ENCODE data around the gene KCNQ1.

The KCNQ1 gene

DNA sequence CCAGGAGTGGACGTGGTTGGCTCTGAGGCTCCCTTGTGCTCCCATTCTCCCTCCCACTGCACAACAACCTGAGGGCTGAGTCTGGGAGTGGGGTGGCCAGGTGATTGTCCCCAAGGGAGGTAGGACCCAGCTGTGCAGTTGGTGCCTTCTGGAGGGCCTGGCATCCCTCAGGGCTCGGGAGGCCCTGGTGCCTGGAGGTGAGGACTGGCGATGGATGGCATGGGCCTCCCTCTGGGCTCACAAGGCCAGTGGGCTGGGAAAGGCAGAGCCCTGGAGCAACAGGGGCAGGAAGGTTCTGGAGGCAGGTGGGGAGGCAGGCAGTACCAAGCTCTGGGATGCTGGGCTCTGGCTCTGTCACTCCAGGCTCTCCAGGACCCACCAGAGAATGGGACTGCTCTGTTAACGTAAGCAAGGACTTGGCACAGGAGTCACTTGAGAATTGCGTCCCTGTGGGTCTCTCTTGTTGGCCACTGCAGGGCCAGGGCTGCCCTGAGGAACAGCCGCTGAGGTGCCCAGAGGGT is 140.8 kb downstream of the KCNQ1 start:
- in situ Hi-C loops (cut with MboI; ENCODE audit: low sequenced_read_pairs): no loop called here

DNA sequence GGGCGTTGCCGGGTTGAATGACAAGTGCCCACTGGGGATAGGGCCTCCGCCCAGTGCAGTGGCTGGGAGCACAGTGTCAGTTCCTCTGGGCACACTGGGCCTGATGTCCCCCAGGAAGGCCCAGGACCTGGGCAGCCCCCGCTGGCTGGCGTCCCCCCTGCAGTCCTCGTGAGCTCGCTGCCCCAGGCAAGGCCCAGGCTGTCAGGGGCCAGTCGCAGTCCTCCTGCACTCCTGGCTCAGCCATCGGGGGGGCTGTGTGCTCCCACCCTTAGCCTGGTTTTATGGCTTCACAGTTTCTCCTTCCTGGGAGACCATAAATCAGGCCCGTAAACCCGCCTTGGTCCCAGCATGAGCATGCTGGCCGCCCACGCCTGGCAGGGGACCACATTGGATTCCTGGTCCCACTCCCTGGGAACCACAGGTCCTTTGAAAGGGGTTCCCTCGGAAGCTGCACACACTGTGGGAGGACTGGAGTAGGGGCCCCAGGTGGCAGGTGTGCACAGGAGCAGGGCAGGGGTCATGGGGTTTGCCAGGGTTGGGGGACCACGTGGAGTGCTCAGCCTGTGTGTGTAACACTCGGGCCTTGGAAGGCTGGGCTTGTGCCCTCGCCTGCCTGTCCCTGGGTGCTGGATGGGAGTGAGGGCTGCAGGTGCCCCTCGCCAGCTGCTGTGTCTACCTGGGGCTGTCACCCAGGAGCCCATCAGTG is 141.4 kb downstream of the KCNQ1 start:
- in situ Hi-C loops (cut with MboI; ENCODE audit: low sequenced_read_pairs): no loop called here

DNA sequence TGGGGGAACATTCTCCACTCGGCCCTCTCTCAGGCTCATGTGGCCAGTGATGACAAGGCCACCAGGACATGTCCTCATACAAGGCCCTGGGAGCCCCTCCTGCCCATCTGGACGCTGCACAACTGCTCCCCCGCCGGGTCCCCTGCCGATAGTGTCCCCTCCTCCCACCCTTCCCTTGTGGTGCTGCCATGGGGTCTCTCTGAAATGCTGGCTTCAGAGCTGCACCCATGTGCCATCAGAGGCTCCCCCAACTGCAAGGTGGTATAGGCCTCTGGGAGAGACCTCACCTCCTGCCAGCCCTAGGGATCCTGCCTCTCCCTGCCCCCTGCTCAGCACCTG is 142.0 kb downstream of the KCNQ1 start:
- in situ Hi-C loops (cut with MboI; ENCODE audit: low sequenced_read_pairs): no loop called here

DNA sequence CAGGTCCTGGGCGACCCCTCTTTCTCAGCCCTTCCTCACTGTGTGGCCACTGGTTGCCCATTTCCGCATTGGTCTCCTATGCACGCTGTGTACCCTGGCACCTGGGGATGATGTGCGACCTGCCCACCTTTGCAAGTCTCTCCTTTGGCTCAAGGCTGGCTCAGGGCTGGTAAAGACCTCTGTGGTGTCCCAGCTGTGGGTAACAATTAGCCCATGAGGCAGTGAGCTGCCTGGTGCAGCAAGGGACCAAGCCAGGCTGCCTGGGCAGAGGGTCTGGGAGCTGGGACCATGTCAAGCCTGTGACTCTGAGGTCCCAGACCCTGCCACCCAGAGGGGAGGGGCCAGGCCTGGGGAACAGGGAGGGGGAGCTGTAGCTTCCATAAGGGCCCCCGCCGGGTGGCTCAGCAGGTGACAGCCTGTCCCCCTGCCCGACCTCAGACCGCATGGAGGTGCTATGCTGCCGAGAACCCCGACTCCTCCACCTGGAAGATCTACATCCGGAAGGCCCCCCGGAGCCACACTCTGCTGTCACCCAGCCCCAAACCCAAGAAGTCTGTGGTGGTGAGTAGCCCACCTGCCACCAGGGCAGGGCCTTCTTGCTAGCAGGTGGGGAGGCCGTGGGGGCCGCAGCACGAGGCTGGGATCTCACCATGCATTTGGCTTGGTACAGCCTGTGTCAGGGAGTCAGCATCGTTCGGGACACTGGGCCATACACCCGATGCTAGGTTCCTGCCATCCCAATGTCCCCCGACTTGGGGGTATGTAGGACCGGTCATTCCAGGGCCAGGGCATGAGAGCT is 142.5 kb downstream of the KCNQ1 start:
- in situ Hi-C loops (cut with MboI; ENCODE audit: low sequenced_read_pairs): no loop called here

DNA sequence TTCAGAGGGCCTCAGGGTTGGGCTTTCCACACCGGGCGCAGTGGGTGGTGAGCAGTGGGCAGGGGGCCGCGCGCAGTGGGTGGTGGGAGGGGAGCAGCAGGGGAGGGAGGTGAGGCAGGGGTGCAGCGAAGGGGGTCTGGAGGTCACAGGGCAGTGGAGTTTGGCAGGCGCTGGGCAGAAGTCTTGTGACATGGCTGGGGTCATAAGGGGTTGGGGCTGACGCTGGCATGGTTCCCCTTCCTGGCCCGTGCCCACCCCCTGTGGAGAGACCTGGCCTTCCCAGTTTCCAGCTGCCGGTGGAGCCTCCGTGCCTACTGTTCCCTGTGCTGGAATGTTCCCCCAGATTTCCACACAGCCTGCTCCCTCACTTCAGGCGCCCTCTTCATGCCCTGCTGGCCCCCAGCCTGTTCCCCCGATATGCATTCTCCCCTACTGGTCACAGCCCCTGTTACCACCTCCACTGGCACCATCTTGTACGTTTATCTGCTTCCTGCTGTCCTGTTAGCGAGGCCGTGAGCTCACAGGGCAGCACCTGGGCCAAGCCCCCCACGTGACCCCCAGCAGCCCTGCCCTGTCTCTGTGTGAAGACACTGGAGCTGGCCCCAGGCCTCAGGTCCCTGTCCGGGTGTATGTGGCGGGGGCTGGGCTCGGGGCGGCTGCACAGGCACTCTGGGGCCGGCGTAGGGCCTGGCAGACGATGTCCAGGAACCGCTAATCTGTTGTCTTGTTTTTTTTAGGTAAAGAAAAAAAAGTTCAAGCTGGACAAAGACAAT is 143.4 kb downstream of the KCNQ1 start:
- in situ Hi-C loops (cut with MboI; ENCODE audit: low sequenced_read_pairs): no loop called here

DNA sequence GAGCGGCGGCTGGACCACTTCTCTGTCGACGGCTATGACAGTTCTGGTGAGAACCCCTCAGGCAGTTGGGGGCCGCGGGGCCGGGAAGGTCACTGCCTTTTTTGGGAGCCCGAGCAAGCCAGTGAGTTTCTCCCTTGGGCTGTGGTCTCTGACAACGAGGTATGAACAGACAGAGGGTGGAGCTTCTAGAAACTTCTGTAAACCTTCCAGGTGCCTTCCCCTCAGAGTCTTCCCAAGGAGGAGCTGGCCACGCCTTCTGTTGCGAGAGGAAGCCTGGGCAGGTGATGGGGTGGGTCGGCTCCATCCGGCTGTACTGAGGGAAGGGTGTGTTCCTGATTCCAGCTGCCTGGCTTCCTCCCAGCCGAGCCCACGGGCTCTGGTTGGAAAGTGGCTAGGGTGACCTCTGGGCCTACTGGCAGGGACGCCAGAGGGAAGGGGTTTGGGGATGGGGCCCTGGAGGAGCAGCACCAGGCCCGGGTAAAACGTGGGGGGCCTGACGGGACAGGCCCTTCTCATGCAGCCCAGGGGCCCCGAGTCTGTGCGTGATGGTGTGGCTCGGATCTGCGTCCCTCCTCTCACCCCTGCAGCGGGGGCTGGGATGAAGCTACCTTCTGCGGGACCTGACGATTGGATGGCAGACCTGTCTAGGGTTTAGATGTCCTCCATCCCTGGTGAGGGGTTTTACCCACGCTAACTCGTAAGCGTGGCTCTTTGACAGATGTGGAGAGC is 144.2 kb downstream of the KCNQ1 start:
- in situ Hi-C loops (cut with MboI; ENCODE audit: low sequenced_read_pairs): no loop called here

DNA sequence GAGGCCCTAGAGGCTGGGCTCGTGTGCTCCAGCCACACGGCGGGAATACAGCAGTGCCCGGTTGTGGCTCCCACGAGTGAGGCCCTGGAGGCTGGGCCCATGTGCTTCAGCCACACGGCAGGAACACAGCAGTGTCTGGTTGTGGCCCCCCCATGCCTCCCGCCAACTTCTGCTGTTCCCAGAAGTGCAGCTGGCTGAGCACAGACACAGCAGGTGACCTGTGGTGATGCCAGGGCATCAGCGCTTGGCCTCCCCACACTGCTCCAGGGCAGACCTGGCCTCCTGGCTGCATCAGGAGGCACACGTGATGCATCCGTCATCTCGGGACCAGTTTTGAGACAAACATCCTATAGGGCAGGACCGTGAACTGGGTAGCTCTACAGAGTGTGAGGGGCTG is 144.7 kb downstream of the KCNQ1 start:
- in situ Hi-C loops (cut with MboI; ENCODE audit: low sequenced_read_pairs): no loop called here

DNA sequence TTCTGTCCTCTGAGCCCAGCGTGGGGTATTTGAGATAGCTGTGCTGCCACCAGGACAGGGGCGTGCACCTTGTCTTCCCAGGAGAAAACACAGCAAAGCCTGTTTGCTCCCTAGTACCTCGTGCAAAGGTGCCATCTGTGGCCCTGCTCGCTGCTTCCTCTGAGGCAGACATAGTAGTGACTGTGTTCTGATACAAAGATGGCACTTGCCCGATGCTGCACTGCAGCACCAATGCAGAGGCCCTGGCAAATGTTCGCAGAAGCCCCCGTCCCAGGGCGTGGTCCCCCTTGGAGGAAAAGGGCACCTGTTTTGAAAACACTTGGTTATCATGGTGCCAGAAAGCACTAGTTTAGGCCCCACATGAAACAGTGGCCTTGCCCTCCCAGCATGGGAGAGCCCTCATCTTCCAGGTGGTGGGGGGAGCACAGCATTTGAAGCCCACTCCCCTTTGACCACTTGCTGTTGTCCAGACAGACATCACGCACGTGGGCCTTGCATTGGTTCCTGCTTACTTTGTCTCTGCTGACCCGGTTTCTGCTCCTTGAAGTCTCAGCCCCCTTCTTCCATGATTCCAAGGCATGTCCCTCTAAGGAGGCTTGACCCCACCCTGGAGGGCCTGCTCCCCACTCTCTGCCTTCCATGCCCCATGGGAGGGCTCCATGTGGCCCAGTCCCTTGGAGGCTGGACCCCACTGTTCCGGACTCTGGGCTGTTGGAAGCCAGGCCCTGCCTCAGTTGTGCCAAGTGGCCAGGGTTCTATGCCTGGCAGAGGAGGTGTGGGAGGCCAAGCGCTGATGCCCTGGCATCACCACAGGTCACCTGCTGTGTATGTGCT is 145.5 kb downstream of the KCNQ1 start:
- in situ Hi-C loops (cut with MboI; ENCODE audit: low sequenced_read_pairs): no loop called here

DNA sequence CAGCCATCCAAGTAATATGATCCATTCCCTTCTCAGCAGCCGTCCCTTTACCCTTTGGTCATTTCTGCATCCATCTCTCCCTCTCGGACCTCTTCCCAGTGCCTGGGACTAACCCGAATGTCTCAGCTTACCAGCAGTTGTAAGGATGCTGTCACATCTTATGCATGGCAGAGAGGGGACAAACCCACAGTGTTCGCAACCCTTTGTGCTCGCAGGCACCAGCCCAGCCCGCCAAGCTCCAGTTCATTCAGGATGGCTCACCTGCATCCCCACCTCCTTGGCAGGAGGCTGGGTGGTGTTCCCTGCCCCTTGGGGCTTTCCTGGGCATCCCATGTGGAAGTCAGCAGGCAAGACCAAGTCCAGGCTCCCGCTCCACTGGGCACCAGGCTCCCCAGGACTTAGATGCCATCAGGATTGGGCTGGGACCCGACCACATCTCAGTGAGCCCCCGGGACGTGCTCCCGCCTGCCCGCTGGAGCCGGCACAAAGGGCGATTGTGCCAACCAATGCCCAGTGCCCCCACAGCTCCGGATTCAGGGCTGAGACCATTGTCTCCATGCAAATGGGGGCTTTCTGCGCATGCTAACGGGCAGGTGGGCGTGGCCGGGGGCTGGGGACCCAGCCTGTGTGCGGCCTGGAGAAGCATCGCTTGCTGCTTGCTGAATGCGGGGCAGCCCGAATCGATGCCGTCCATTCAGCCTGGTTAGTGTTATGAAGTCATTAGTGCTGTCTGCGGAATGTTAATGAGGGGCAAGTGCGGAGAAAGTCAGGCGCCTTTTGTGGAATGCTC is 146.4 kb downstream of the KCNQ1 start:
- in situ Hi-C loops (cut with MboI; ENCODE audit: low sequenced_read_pairs): no loop called here

DNA sequence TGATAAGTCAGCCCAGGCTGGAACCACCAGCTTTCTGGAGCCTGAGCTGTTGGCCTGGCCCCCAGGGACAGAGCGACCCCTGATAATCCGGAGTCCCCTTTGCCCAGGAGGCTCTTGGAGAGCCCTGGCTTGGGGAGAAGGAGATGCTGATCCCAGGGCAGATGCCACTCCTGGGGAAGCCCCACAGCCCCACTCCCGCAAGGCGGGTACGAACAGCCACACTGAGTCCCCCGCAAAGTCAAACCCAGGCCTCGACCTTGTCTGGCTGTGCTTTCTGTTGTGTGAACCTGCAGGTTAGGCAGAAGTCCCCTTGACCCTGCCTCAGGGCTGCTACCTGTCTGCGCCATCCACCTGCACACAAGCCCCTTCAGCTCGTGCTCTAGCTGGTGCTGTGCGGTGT is 147.0 kb downstream of the KCNQ1 start:
- in situ Hi-C loops (cut with MboI; ENCODE audit: low sequenced_read_pairs): no loop called here

DNA sequence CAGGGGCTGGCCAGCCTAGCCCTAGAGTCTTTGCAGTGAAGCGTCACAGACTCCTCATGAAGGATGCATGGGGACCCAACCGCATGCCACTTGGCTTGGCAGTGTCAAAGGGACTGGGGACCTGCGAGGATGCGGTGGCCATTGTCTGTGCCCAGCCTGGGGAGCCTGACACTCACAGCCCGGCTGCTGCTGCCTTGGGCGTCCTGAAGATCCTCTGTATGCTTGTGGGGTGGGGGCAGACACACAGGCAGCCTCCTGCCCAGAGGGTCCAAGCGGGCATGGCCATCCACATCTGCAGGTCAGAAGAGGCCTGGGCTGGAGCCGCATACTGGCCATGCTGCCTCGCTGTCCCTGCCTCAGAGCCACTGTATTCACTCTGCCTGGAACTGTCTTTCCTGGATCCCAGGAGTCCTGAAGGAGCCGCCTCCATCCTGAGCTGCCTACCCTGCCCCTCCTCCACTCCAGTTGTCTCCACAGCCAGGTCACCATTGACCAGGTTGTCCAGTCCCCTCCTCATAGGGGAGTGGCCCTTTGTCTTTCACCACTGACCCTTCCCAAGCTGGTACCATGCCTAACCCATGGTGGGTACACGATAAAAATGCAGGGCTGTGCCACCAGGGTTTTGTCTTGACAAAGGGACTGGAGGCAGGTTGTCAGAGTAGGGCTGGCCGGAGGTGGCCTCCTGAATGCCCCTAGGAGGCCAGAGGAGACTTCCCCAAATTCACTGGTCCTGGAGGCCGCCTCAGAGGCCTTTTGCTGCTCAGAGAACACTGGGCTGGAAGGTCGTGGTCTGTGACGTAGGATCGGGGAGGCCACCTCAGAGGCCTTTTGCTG is 148.0 kb downstream of the KCNQ1 start:
- in situ Hi-C loops (cut with MboI; ENCODE audit: low sequenced_read_pairs): no loop called here

DNA sequence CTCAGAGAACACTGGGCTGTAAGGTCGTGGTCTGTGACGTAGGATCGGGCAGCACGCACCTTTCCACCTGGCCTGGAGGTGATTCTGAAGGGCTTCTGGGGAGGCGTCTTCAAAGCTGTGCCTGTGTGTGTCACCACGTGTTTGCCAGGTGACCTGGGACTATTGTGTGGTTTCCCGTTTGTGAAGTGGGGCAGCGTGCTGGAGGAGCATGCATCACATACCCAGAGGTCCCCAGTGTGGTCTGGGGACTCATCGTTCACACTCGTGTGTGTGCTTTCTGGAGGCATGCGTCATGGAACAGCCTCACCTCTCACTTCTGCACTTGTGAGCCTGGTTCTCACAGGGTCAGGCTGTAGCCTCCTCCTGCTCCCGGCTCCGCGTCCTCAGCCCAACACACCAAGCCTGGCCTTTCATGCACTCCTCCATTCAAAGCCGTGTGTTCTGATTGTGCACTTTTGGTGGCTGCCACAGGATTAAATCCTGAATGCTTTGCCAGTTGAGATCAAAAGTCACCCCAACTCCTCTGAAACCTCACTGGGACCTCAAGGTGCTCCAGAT is 148.7 kb downstream of the KCNQ1 start:
- in situ Hi-C loops (cut with MboI; ENCODE audit: low sequenced_read_pairs): no loop called here

DNA sequence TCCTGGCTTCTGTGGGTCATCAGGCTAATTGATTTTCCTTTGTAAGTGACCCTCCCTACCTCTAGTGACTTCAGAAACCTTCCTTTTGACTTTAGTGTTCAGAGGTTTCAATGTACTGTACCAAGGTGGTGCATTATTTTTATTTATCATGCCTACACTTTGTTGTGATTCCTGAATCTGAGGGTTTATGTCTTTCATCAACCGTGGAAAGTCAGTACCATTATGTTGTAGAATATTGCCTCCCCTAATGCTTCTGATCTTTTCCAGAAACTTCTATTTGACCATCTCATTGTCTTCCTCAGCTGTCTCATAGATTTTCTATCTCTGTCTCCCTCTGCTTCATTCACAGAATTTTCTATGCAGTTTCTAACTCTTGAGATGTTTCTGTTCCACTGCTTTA is 149.5 kb downstream of the KCNQ1 start:
- in situ Hi-C loops (cut with MboI; ENCODE audit: low sequenced_read_pairs): no loop called here

DNA sequence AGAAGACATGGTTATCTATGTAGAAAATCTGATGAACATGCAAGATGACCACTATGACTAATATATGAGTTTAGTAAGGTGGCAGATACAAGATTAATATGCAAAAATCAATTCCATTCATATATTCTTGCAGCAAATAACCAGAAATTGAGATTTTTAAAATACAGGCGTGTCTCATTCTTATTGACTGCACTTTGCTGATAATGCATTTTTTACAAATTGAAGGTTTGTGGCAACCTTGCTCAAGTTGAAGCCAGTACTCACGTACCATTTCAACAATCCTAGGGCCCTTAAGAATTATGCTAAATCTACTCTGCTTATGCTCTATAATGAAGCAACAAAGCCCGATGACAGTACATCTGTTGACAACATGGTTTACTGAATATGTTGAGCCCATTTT is 150.4 kb downstream of the KCNQ1 start:
- in situ Hi-C loops (cut with MboI; ENCODE audit: low sequenced_read_pairs): no loop called here

DNA sequence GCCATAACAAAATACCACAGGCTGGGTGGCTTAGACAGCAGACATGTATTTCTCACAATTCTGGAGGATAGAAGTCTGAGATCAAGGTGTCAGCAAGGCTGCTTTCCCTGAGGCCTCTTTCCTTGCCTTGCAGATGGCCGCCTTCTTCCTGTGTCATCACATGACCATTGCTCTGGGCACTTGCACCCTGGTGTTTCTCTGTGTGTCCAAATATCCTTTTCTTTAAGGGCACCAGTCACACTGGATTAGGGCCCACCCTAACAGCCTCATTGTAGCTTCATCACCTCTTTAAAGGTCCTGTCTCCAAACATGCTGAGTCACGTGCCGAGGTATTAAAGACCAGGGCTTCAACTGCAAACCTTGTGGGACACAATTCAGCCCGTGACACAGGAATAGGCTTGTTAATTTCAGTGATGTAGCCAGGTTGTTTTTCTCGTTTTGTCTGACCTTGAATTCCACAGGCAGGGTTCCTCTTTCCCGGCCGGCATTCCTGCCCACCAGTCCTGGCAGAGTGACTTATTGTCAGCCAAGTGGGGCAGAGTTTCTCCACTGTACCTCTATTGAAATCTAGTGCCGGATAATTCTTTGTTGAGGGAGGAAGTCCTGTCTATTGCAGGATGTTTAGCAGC is 154.9 kb downstream of the KCNQ1 start:
- in situ Hi-C loops (cut with MboI; ENCODE audit: low sequenced_read_pairs): no loop called here

DNA sequence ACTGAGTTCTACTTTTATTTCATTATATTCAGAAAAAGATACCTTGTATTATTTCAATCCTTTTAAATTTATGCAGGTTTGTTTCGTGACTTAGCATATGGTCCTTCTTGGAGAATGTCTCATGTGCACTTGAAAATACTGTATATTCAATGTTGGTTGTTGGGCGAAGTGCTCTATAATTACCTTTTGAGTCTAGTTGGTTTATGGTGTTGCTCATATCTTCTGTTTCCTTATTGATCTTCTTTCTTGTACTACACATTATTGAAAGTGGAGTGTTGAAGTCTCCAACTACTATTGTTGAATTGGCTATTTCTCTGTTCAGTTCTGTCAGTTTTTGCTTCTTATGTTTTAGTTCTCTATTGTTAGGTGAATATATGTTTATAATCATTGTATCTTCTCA is 164.5 kb downstream of the KCNQ1 start:
- in situ Hi-C loops (cut with MboI; ENCODE audit: low sequenced_read_pairs): no loop called here

DNA sequence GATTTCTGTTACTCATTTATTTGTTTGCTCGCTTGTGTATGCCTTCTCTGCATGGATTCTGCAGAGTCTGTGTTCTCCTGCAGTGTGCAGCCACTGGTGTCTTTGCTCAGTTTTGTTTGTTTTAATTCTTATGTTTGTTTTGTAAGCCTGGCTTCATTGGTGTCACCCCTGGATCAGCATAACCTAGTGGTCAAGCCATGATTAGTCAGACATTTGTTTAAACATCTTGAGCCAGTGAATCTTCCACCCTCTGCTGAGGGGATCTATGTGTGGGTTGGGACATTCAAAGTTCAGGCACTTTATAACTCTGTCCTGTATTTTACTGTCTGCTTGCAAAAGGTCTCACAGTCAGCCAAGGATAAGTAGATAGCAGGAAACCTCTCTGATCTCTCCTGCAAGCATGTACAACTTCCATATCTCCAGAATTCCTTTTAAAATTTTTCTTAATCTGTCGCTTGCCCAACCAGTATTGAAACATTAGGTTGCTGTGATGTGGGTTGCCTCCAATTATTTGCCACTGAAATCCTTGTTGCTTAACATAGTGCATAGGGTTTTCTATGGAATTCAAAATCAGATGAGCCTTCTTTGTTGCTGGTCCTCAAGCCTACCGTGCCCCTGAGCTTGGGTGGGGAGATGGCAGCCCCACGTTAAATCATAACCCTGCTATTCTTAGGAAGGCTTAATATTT is 168.2 kb downstream of the KCNQ1 start:
- in situ Hi-C loops (cut with MboI; ENCODE audit: low sequenced_read_pairs): no loop called here
